Loucy (cell line): ENCODE results near the gene TEP1.

Experiments
- H2AFZ ChIP-seq: fragments of 200-600 bp; sonication (generic); 2 replicates; pipeline ENCODE4 v1.6.0; 2016; ENCODE audit warnings: antibody characterized with exemption, mild to moderate bottlenecking, low read length, moderate library complexity
- H3F3A ChIP-seq: fragments of 200-600 bp; 2 replicates; pipeline ENCODE4 v1.6.0; 2016; ENCODE audit warnings: antibody characterized with exemption, low read depth, mild to moderate bottlenecking
- H3K27me3 ChIP-seq: fragments of 200-600 bp; sonication (generic); 2 replicates; pipeline ENCODE4 v1.6.1; 2014; ENCODE audit warnings: low read length, mild to moderate bottlenecking; ENCODE audit not compliant: insufficient read depth, poor library complexity, severe bottlenecking
- H3K36me3 ChIP-seq: fragments of 200-600 bp; sonication (generic); 2 replicates; pipeline ENCODE4 v1.6.1; 2016; ENCODE audit warnings: low read length; ENCODE audit not compliant: insufficient read depth
- H3K4me1 ChIP-seq: fragments of 200-600 bp; sonication (generic); 2 replicates; pipeline ENCODE4 v1.5.1; 2014; ENCODE audit warnings: low read length, mild to moderate bottlenecking; ENCODE audit not compliant: insufficient read depth, poor library complexity, severe bottlenecking
- H3K4me2 ChIP-seq: fragments of 200-600 bp; sonication (generic); 2 replicates; pipeline ENCODE4 v1.6.0; 2014; ENCODE audit warnings: antibody characterized with exemption, low read length, low read depth, mild to moderate bottlenecking; ENCODE audit not compliant: poor library complexity, severe bottlenecking
- H3K4me3 ChIP-seq: fragments of 200-600 bp; sonication (generic); 2 replicates; pipeline ENCODE4 v1.5.1; 2014; ENCODE audit warnings: low read length, mild to moderate bottlenecking, mixed read lengths; ENCODE audit not compliant: poor library complexity, severe bottlenecking
- H3K79me2 ChIP-seq: fragments of 200-600 bp; sonication (generic); 2 replicates; pipeline ENCODE4 v1.6.1; 2014; ENCODE audit warnings: low read length; ENCODE audit not compliant: insufficient read depth
- H3K9ac ChIP-seq: fragments of 200-600 bp; sonication (generic); 2 replicates; pipeline ENCODE4 v1.6.0; 2014; ENCODE audit warnings: mild to moderate bottlenecking, low read depth, low read length, moderate library complexity; ENCODE audit not compliant: poor library complexity, severe bottlenecking
- H3K9me2 ChIP-seq: fragments of 200-600 bp; sonication (generic); replicated peaks from 2 replicates; pipeline ENCODE4 v1.6.1; 2016; ENCODE audit warnings: low read depth, low read length, mixed read lengths
- H3K9me3 ChIP-seq: fragments of 200-600 bp; sonication (generic); 2 replicates; pipeline ENCODE4 v1.6.1; 2014; ENCODE audit warnings: mild to moderate bottlenecking, antibody characterized with exemption, low read length, low read depth; ENCODE audit not compliant: insufficient read depth
- H4K20me1 ChIP-seq: fragments of 200-600 bp; sonication (generic); 2 replicates; pipeline ENCODE4 v1.6.0; 2014; ENCODE audit warnings: antibody characterized with exemption, low read length, mild to moderate bottlenecking; ENCODE audit not compliant: insufficient read depth, poor library complexity, severe bottlenecking
- EZH2phosphoT487 ChIP-seq: fragments of 200-600 bp; IDR thresholded peaks from 2 replicates; pipeline ENCODE4 v1.6.1; 2018; ENCODE audit warnings: antibody characterized with exemption, mild to moderate bottlenecking, moderate library complexity, borderline replicate concordance
- TF ChIP-seq, protein P1 (sequence below): fragments of 200-600 bp; sonication (generic); conservative IDR thresholded peaks from 2 replicates; pipeline ENCODE4 v1.5.1; 2014; ENCODE audit warnings: mild to moderate bottlenecking, antibody characterized with exemption, low read length

Gene TEP1

DNA sequence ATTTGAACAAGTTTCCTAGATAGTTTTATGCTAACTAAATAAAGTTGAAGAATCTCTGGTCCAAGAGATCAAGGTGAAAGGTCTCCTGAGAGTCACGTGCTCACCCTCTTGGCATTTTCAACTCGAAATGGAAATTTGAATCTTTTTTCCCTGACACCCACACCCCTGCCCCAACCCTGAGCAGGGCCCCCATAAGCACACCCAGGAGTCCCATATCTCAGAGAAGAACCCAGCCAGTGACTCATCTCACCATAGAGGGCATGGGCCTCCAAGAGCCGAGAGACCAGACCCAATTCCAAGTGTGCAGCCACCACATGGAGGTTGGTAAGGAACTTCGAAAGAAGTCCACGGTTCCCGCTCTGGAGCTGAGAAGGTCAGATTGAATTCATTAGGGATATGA is 32.6 kb downstream of the TEP1 start:
- Histone ChIP-seq H3K9me2 (no peaks in the 10 kb centered on the region), H3K9ac (no peak overlapping the region), H2AFZ (no peak overlapping the region), H3K79me2 (no peaks in the 10 kb centered on the region), H3K36me3 (peaks cover 93% of the 10 kb centered on the region; the same call in 1 of the 2 replicates), H3K4me1 (no peaks in the 10 kb centered on the region), H3K9me3 (no peaks in the 10 kb centered on the region), H3F3A (no peaks in the 10 kb centered on the region), H3K4me2 (no peak overlapping the region), H3K4me3 (no peak overlapping the region), H3K27me3 (no peaks in the 10 kb centered on the region), H4K20me1 (no peaks in the 10 kb centered on the region)
- TF ChIP-seq EZH2phosphoT487: no peak
- TF ChIP-seq, protein P1, sequence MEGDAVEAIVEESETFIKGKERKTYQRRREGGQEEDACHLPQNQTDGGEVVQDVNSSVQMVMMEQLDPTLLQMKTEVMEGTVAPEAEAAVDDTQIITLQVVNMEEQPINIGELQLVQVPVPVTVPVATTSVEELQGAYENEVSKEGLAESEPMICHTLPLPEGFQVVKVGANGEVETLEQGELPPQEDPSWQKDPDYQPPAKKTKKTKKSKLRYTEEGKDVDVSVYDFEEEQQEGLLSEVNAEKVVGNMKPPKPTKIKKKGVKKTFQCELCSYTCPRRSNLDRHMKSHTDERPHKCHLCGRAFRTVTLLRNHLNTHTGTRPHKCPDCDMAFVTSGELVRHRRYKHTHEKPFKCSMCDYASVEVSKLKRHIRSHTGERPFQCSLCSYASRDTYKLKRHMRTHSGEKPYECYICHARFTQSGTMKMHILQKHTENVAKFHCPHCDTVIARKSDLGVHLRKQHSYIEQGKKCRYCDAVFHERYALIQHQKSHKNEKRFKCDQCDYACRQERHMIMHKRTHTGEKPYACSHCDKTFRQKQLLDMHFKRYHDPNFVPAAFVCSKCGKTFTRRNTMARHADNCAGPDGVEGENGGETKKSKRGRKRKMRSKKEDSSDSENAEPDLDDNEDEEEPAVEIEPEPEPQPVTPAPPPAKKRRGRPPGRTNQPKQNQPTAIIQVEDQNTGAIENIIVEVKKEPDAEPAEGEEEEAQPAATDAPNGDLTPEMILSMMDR: no peak

DNA sequence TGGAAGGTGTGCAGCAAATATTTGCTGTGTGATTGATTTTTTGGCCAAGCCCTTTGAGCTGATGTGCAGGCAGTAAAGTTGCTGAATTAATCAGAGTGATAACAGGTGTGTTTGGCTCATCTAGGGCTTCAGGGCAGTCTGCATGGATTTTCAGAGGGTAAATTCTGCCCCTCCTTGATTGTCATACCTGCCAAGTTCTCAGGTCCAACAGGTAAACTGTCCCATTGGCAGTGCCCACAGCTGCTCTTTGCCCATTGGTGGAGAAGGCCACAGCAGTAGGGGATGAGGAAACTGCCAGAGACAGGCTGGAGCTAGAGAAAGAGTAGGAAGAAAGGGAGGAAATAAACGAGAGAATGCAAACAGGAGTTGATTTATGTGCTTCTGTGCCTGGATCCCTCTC is 33.6 kb downstream of the TEP1 start:
- Histone ChIP-seq H4K20me1 (no peaks in the 10 kb centered on the region), H2AFZ (no peak overlapping the region), H3K9me2 (no peaks in the 10 kb centered on the region), H3K27me3 (no peaks in the 10 kb centered on the region), H3K4me3 (no peak overlapping the region), H3K9me3 (no peaks in the 10 kb centered on the region), H3K4me2 (no peak overlapping the region), H3K9ac (no peak overlapping the region), H3K79me2 (no peaks in the 10 kb centered on the region), H3F3A (no peaks in the 10 kb centered on the region), H3K4me1 (no peaks in the 10 kb centered on the region), H3K36me3 (peaks cover 94% of the 10 kb centered on the region; the same call in 1 of the 2 replicates)
- TF ChIP-seq, protein P1: no peak
- no peak for TF ChIP-seq EZH2phosphoT487

DNA sequence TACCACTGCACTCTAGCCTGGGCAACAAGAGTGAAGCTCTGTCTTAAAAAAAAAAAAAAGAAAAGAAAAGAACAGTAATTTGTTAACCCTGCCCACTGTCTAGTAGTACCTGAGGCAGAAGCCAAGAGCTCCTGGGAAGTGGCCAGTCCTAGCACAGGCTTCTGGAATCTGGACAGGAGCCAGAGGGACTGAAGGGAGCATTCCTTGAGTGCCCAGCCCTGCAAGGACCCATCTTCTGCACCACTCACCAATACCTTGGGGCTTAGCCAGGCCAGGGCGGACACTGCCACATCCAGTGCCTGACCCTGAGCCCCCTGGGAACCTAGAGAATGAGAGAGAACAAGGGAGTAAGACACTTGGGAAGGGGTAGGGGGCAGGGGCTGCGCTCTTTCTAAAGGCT is 36.1 kb downstream of the TEP1 start:
- Histone ChIP-seq H3K4me1 (no peaks in the 10 kb centered on the region), H3K36me3 (peaks cover 93% of the 10 kb centered on the region; the same call in 1 of the 2 replicates), H3K9me2 (no peaks in the 10 kb centered on the region), H3K27me3 (no peaks in the 10 kb centered on the region), H4K20me1 (no peaks in the 10 kb centered on the region), H3K4me3 (no peak overlapping the region), H3K9ac (no peak overlapping the region), H3K9me3 (no peaks in the 10 kb centered on the region), H3K4me2 (no peak overlapping the region), H3F3A (no peaks in the 10 kb centered on the region), H2AFZ (no peak overlapping the region), H3K79me2 (no peaks in the 10 kb centered on the region)
- no peak for TF ChIP-seq EZH2phosphoT487

DNA sequence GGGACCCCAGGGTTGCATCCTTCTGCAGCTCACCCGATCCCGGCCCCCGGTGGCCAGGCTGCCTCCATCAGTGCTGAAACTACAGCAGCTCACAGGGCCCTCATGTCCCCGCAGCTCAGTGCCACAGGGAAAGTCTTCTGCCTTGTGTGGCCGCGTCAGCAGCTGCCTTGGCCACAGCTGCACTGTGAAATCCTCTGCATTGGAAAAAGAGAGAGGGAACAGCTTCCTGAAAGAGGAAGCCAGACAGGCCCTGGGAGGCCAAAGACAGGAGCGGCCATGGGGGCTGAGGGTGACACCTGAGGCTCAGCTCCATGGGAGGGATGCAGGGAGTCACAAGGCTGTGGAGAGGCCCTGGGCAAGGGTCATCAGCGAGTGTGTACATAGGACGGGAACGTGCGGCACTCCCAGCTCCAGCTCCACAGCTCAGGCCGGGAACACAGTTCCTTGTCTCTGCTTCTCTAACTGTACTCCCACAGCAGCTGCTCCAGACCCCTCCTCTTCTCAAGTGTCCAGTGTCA is 37.2 kb downstream of the TEP1 start:
- no peak overlapping the region for H3K9ac ChIP-seq
- H3K27me3 ChIP-seq: no peaks in the 10 kb centered on the region
- no peak for TF ChIP-seq EZH2phosphoT487
- TF ChIP-seq, protein P1: no peak
- peaks cover 93% of the 10 kb centered on the region; the same call in 1 of the 2 replicates for H3K36me3 ChIP-seq
- no peaks in the 10 kb centered on the region for H3F3A ChIP-seq
- no peaks in the 10 kb centered on the region for H3K9me2 ChIP-seq
- no peaks in the 10 kb centered on the region for H3K4me1 ChIP-seq
- no peaks in the 10 kb centered on the region for H3K79me2 ChIP-seq
- no peak overlapping the region for H2AFZ ChIP-seq
- no peak overlapping the region for H3K4me2 ChIP-seq
- H3K4me3 ChIP-seq: no peak overlapping the region
- H3K9me3 ChIP-seq: no peaks in the 10 kb centered on the region
- H4K20me1 ChIP-seq: no peaks in the 10 kb centered on the region
